B cell (primary cell): Measurements from ENCODE around the gene TYK2. TPM values are rescaled to one million over a fixed set of nuclear protein-coding genes. Genes with fewer than 3 reads are reported as not detected.

Experiments
- ATAC-seq: fragments of 200-7000 bp; cut with Tn5 transposase; one replicate; pipeline ENCODE4 v1.10.0; 2021; ENCODE audit warnings: low read depth, mild to moderate bottlenecking, moderate number of reproducible peaks, moderate library complexity
- CTCF ChIA-PET: fragments of 350-600 bp; sonication (Branson Sonifier 250); formaldehyde crosslinking; loops from one replicate; lab custom pipeline; 2021; ENCODE audit warnings: antibody characterized with exemption, inconsistent platforms; lab: Charles Lee
- POLR2A ChIA-PET: fragments of 350-600 bp; sonication (Branson Sonifier 250); formaldehyde crosslinking; loops from one replicate; lab custom pipeline; 2021; ENCODE audit warnings: antibody characterized with exemption; lab: Charles Lee
- DNase-seq: peaks from one replicate; pipeline ENCODE4 v3.0.0; 2013
- H2AFZ ChIP-seq: 2 replicates; pipeline ENCODE4 v1.6.1; 2012; ENCODE audit warnings: mild to moderate bottlenecking, low read depth, low read length; ENCODE audit not compliant: insufficient read depth, poor library complexity, severe bottlenecking
- H3K27ac ChIP-seq, 2 donors: 1 replicate in 1 of 2; 2 replicates in 1 of 2; pipeline ENCODE4 v1.5.1; 2012 to 2013; ENCODE audit warnings: low read length in 2 of 2, mild to moderate bottlenecking in 2 of 2, moderate library complexity in 1 of 2
- H3K27me3 ChIP-seq, 4 experiments: fragments of 200-600 bp in 1 of 4; sonication (generic) in 1 of 4; replicated peaks in 1 of 4; 1 replicate in 2 of 4; 2 replicates in 2 of 4; pipeline versions ENCODE4 v1.6.1 to v1.7.0; 2013 to 2016; ENCODE audit warnings: low read length in 3 of 4, mild to moderate bottlenecking in 2 of 4, mixed read lengths in 1 of 4, moderate library complexity in 1 of 4; ENCODE audit not compliant: insufficient read depth in 4 of 4, control insufficient read depth in 3 of 4; ENCODE audit errors: control extremely low read depth in 1 of 4
- H3K36me3 ChIP-seq, 2 experiments: replicated peaks in 1 of 2; 1 replicate in 1 of 2; 2 replicates in 1 of 2; pipeline versions ENCODE4 v1.6.1 to v1.7.1; 2013; ENCODE audit warnings: low read length in 1 of 2; ENCODE audit not compliant: insufficient read depth in 2 of 2, control insufficient read depth in 1 of 2; ENCODE audit errors: control extremely low read depth in 1 of 2, extremely low read depth in 1 of 2
- H3K4me1 ChIP-seq, 2 donors: fragments of 200-600 bp in 1 of 2; sonication (generic) in 1 of 2; 1 replicate in 1 of 2; 2 replicates in 1 of 2; pipeline versions ENCODE4 v1.5.1 to v1.6.1; 2013 to 2017; ENCODE audit warnings: low read length in 2 of 2; ENCODE audit not compliant: control insufficient read depth in 2 of 2, insufficient read depth in 2 of 2
- H3K4me2 ChIP-seq: replicated peaks from 2 replicates; pipeline ENCODE3; 2012; ENCODE audit warnings: mild to moderate bottlenecking, low read depth, low read length; ENCODE audit not compliant: poor library complexity, severe bottlenecking
- H3K4me3 ChIP-seq, 5 experiments: fragments of 200-600 bp in 1 of 5; sonication (generic) in 1 of 5; 1 replicate in 3 of 5; 2 replicates in 2 of 5; pipeline versions ENCODE4 v1.5.1 to v1.7.0; 2011 to 2016; ENCODE audit warnings: low read length in 4 of 5, mild to moderate bottlenecking in 4 of 5, low read depth in 2 of 5, control low read depth in 1 of 5, moderate library complexity in 1 of 5; ENCODE audit not compliant: insufficient read depth in 1 of 5; ENCODE audit errors: control extremely low read depth in 1 of 5, extremely low read depth in 1 of 5
- H3K79me2 ChIP-seq: fragments of 200-600 bp; sonication (generic); one replicate; pipeline ENCODE4 v1.6.0; 2016; ENCODE audit warnings: low read length; ENCODE audit not compliant: control insufficient read depth, insufficient read depth
- H3K9ac ChIP-seq: fragments of 200-600 bp; sonication (generic); 2 replicates; pipeline ENCODE4 v1.6.1; 2017; ENCODE audit warnings: mild to moderate bottlenecking, low read length, moderate library complexity
- H3K9me3 ChIP-seq, 3 donors: one replicate each; pipeline versions ENCODE4 v1.6.1 to v1.7.1; 2013; ENCODE audit warnings: low read length in 2 of 3; ENCODE audit not compliant: control insufficient read depth in 2 of 3, insufficient read depth in 1 of 3; ENCODE audit errors: control extremely low read depth in 1 of 3
- H4K20me1 ChIP-seq: 2 replicates; pipeline ENCODE4 v1.6.0; 2012; ENCODE audit warnings: mild to moderate bottlenecking, low read length; ENCODE audit not compliant: insufficient read depth, control insufficient read depth, poor library complexity, severe bottlenecking
- H3K27ac Mint-ChIP-seq: one replicate; pipeline ENCODE4 v1.8.0; 2021; ENCODE audit warnings: mixed read lengths
- H3K27me3 Mint-ChIP-seq: one replicate; pipeline ENCODE4 v1.8.0; 2021; ENCODE audit warnings: mixed read lengths
- H3K4me1 Mint-ChIP-seq: one replicate; pipeline ENCODE4 v1.8.0; 2021; ENCODE audit warnings: mixed read lengths
- H3K4me3 Mint-ChIP-seq: one replicate; pipeline ENCODE4 v1.8.0; 2021; ENCODE audit warnings: mixed read lengths
- H3K9me3 Mint-ChIP-seq: one replicate; pipeline ENCODE4 v1.8.0; 2022; ENCODE audit warnings: mixed read lengths; ENCODE audit not compliant: insufficient read depth
- EZH2 ChIP-seq: IDR thresholded peaks from 2 replicates; pipeline ENCODE4 v1.6.1; 2012; ENCODE audit warnings: borderline replicate concordance, low read depth, mild to moderate bottlenecking, moderate library complexity, low read length; ENCODE audit not compliant: insufficient read depth, poor library complexity, severe bottlenecking
- WGBS: methylation state at CpG from one replicate; pipeline ENCODE4 v1.1.5; 2013; ENCODE audit warnings: missing lambda C conversion rate; ENCODE audit not compliant: insufficient coverage; 5-methylcytosine and 5-hydroxymethylcytosine counted together
- intact Hi-C: fragments of 100-400 bp; cut with micrococcal nuclease; formaldehyde crosslinking; loops from one replicate; pipeline ENCODE4 v1.10.0; 2022
- polyA plus RNA-seq: library from polyadenylated mRNA; depleted of rRNA; stranded (reverse); fragments of >200 nt; gene quantifications from 2 replicates; pipeline ENCODE4 v1.2.3, GENCODE V29; 2012
- total RNA-seq, 2 donors: library from RNA; stranded (reverse); fragments of 120-200 nt in 1 of 2; gene quantifications; 1 replicate in 1 of 2; 2 replicates in 1 of 2; pipeline versions ENCODE4 v1.2.3 to v1.2.4, GENCODE V29; 2013 to 2022
- TF ChIP-seq, protein P1 (sequence below): fragments of 200-600 bp; IDR thresholded peaks from one replicate; pipeline ENCODE4 v1.8.0; 2022; ENCODE audit warnings: antibody characterized with exemption, mild to moderate bottlenecking

The TYK2 gene
- total and polyA plus RNA-seq, 2 donors (not counting 1 experiment from before 2014, with no cell fraction given): 337 to 343 TPM

DNA sequence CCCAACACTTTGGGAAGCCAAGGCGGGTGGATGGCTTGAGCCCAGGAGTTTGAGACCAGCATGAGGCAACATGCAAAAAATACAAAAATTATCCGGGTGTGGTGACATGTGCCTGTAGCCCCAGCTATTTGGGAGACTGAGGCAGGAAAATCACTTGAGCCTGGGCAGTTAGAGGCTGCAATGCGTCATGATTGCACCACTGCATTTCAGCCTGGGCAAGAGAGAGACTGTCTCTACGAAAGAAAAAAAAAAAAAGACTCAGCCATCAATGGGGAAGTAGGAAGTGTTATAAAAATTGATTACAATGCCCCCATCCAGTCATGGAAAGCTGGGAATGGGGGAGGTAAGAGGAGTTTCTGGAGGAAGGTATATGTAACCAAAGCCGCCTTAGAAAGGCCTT, 5.4 kb downstream of the TYK2 start:
- H3K79me2 ChIP-seq: peaks cover 31% of the 10 kb centered on the region
- TF ChIP-seq EZH2: no peak
- TF ChIP-seq, protein P1, sequence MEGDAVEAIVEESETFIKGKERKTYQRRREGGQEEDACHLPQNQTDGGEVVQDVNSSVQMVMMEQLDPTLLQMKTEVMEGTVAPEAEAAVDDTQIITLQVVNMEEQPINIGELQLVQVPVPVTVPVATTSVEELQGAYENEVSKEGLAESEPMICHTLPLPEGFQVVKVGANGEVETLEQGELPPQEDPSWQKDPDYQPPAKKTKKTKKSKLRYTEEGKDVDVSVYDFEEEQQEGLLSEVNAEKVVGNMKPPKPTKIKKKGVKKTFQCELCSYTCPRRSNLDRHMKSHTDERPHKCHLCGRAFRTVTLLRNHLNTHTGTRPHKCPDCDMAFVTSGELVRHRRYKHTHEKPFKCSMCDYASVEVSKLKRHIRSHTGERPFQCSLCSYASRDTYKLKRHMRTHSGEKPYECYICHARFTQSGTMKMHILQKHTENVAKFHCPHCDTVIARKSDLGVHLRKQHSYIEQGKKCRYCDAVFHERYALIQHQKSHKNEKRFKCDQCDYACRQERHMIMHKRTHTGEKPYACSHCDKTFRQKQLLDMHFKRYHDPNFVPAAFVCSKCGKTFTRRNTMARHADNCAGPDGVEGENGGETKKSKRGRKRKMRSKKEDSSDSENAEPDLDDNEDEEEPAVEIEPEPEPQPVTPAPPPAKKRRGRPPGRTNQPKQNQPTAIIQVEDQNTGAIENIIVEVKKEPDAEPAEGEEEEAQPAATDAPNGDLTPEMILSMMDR: no peak
- H3K36me3 ChIP-seq: peaks cover 0 to 19% of the 10 kb centered on the region in 2 experiments
- H3K27me3 ChIP-seq: no peaks in the 10 kb centered on the region
- Mint-ChIP-seq H3K9me3 (no peaks in the 10 kb centered on the region), H3K4me3 (peak overlapping the region; percentile 50), H3K27ac (peak overlapping the region; percentile 79), H3K4me1 (peaks cover 19% of the 10 kb centered on the region), H3K27me3 (no peaks in the 10 kb centered on the region)
- H3K9ac ChIP-seq: no peak overlapping the region
- no peaks in the 10 kb centered on the region for H3K9me3 ChIP-seq
- H2AFZ ChIP-seq: no peak overlapping the region
- H4K20me1 ChIP-seq: no peaks in the 10 kb centered on the region
- H3K4me2 ChIP-seq: no peak overlapping the region
- ATAC-seq: no peak
- intact Hi-C loops: no loop called here
- POLR2A ChIA-PET: no interaction called here
- 95% methylated on average over 4 of the region's 5 CpGs for WGBS
- CTCF ChIA-PET: interaction anchor here (0.6 to 1.7 kb wide), 6 partner anchors 13 to 103 kb away, joined by 3 to 8 read pairs (median 4); no protein-coding TSS in a partner anchor
- DNase-seq: no peak
- no peak overlapping the region for H3K4me3 ChIP-seq
- H3K27ac ChIP-seq: no peak overlapping the region
- peaks cover 12 to 20% of the 10 kb centered on the region in 2 donors for H3K4me1 ChIP-seq

DNA sequence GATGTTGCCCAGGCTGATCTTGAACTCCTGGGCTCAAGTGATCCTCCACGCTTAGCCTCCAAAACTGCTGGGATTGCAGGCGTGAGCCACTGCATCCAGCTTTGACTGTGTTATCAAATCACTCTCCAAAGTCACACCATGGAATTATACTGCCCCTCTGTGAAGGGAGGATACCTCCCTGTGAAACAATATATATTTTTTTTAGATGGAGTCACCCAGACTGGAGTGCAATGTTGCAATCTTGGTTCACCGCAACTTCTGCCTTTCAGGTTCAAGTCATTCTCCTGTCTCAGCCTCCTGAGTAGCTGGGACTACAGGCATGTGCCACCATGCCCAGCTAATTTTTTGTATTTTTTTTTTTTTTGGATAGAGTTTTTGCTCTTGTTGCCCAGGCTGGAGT, 7.7 kb downstream of the TYK2 start:
- Histone ChIP-seq H3K4me1 (peaks cover 7 to 10% of the 10 kb centered on the region in 2 donors), H3K9ac (no peak overlapping the region), H3K79me2 (peaks cover 33% of the 10 kb centered on the region), H3K27ac (no peak overlapping the region), H3K9me3 (peaks cover 0 to 6% (median 0%) of the 10 kb centered on the region in 3 donors), H3K36me3 (peaks cover 0 to 31% of the 10 kb centered on the region in 2 experiments), H3K27me3 (no peaks in the 10 kb centered on the region), H2AFZ (no peak overlapping the region), H3K4me3 (no peak overlapping the region), H4K20me1 (peaks cover 7% of the 10 kb centered on the region), H3K4me2 (no peak overlapping the region)
- intact Hi-C loops: no loop called here
- ChIA-PET CTCF (interaction anchor here (0.6 to 3.1 kb wide), 5 partner anchors 16 to 123 kb away, joined by 3 to 18 read pairs (median 4); no protein-coding TSS in a partner anchor), POLR2A (interaction anchor here (0.6 to 1.7 kb wide), 4 partner anchors 39 to 1663 kb away, joined by 3 to 6 read pairs (median 4); partner anchors contain the start of gene RAVER1)
- H3K27me3 Mint-ChIP-seq: no peaks in the 10 kb centered on the region
- no peak for ATAC-seq
- no peak overlapping the region for H3K4me3 Mint-ChIP-seq
- peaks cover 13% of the 10 kb centered on the region for H3K4me1 Mint-ChIP-seq
- no peak for TF ChIP-seq EZH2
- TF ChIP-seq, protein P1: no peak
- H3K9me3 Mint-ChIP-seq: no peaks in the 10 kb centered on the region
- no peak overlapping the region for H3K27ac Mint-ChIP-seq
- 100% methylated on average over 1 of the region's 3 CpGs for WGBS
- no peak for DNase-seq
